Activated CD4-positive, alpha-beta T cell treated with anti-CD3 and anti-CD28 coated beads for 36 hours (primary cell): ENCODE data around the gene ZIC5. TPM values are rescaled to one million over a fixed set of nuclear protein-coding genes. Genes with fewer than 3 reads are reported as not detected.
"Not testable (repeated sequence)": the region's sequence is repeated elsewhere in the genome, so short reads cannot be mapped to it uniquely, and the experiment has no call there.

ENCODE experiments used
- ATAC-seq: fragments of 200-7000 bp; cut with Tn5 transposase; one replicate; pipeline ENCODE4 v1.10.0; 2021; ENCODE audit warnings: mild to moderate bottlenecking, moderate library complexity
- CTCF ChIA-PET: fragments of 350-600 bp; sonication (Branson Sonifier 250); formaldehyde crosslinking; loops from one replicate; lab custom pipeline; 2021; ENCODE audit warnings: antibody characterized with exemption; lab: Charles Lee
- POLR2A ChIA-PET: fragments of 350-600 bp; sonication (Branson Sonifier 250); formaldehyde crosslinking; loops from one replicate; lab custom pipeline; 2021; ENCODE audit warnings: antibody characterized with exemption, inconsistent platforms; lab: Charles Lee
- DNase-seq: peaks from one replicate; pipeline ENCODE4 v3.0.0-alpha.2; 2020
- H3K27ac Mint-ChIP-seq: one replicate; pipeline ENCODE4 v1.8.0; 2021; ENCODE audit warnings: mixed read lengths
- H3K27me3 Mint-ChIP-seq: one replicate; pipeline ENCODE4 v1.8.0; 2021; ENCODE audit warnings: mixed read lengths
- H3K36me3 Mint-ChIP-seq: one replicate; pipeline ENCODE4 v1.8.0; 2021; ENCODE audit warnings: low read depth, mixed read lengths
- H3K4me1 Mint-ChIP-seq: one replicate; pipeline ENCODE4 v1.8.0; 2021; ENCODE audit warnings: mixed read lengths
- H3K4me3 Mint-ChIP-seq: one replicate; pipeline ENCODE4 v1.8.0; 2021; ENCODE audit warnings: mild to moderate bottlenecking, moderate library complexity, mixed read lengths
- H3K9me3 Mint-ChIP-seq: one replicate; pipeline ENCODE4 v1.8.0; 2021; ENCODE audit warnings: low read depth, mixed read lengths
- intact Hi-C, 2 experiments: fragments of 100-400 bp; cut with DNase I in 1 of 2; cut with micrococcal nuclease in 1 of 2; formaldehyde crosslinking; loops; one replicate each; pipeline versions ENCODE4 v1.14.2 to v1.15.1; 2022 to 2024; cut with DNase I, micrococcal nuclease
- total RNA-seq, 2 experiments: library from RNA; stranded (reverse); gene quantifications; one replicate each; pipeline ENCODE4 v1.2.3, GENCODE V29; 2021

Gene ZIC5
- total RNA-seq, 2 experiments from 2014 or later: not detected

DNA sequence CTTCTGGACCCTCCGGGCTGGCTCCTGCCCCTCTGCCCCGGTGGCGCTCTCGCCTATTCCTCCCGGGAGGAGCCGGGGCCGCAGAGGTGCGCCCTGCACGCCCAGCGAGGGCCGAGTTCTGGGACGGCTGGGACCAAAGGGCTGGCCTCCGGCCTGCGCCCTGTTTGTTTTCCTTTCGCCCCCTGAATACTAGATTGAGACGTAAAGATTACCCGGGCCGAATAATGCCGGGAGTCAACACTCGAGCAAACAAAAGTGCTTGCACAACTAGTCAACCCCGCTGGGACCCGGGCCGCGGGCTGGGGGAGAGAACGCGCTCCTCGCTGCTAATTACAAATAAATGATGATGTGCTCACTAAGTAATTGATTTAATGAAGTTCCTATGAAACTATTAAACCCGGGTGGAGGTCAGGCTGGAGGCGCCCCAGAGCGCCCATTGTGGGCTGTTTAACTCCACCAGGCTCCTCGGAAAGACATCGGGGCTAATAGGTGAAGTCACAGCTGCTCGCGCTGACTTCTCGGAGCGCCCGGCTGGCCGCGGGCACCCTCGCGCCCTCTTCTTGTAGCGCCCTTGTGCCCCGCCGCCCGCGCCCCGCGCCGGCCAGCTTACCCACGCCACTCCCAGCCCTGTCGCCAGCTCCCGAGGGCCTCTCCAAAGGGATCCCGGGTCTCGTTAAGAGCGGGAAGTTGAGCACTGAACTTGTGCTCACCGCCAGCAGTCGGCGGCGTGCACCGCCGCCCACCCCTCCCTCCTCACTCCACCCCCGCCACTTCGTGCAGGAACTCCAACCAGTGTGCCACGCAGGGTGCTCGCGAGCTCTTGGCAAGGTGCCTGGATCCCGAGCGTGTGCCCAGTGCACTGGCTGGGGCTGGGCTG is 14.9 kb downstream of the ZIC5 start:
- ATAC-seq: no peak
- ChIA-PET POLR2A (no interaction called here), CTCF (no interaction called here)
- H3K27ac Mint-ChIP-seq: no peak overlapping the region
- H3K36me3 Mint-ChIP-seq: no peaks in the 10 kb centered on the region
- peaks cover 28% of the 10 kb centered on the region for H3K4me1 Mint-ChIP-seq
- peak overlapping the region; percentile 31 for H3K4me3 Mint-ChIP-seq
- H3K9me3 Mint-ChIP-seq: no peaks in the 10 kb centered on the region
- peak; percentile 26 for DNase-seq
- intact Hi-C loops: loop anchor here (5.0 kb wide), 2 partner anchors 36 to 299 kb away; no protein-coding TSS in a partner anchor
- H3K27me3 Mint-ChIP-seq: peaks cover 78% of the 10 kb centered on the region

DNA sequence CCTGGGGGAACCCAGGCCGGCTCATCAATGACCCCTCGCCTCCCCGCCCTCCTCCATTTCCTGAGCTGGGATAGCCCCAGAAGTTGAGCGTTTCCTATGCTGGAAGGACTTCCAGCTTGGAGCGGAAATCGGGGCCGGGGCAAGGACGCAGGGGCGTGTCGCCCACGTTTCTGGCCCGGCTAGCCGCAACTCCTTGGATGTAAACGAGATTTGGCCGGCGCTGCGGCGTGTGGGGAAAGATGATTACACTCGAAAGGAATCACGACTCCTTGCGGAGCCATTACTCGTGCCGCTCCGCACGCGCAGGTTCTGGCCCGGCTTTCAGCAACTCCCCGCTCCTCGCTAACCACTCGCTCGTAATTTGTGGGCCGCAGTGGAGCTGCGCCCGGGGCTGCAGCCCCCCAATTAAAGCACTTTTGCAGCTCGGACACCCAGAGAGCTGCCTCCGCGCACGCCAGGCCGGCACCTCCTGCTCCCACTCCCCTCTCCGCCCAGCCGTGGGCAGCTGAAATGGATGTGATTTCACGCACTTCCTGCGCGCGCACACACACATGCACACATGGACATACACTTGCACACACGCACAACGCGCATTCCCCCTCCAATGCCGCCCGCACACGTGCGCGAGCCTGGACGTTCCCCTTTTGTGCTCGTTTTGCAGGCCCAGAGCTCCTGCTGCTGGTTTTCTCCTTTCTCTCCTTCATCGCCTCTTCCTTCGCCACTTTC is 15.7 kb downstream of the ZIC5 start:
- H3K4me3 Mint-ChIP-seq: no peak overlapping the region
- peaks cover 74% of the 10 kb centered on the region for H3K27me3 Mint-ChIP-seq
- CTCF ChIA-PET: no interaction called here
- POLR2A ChIA-PET: no interaction called here
- H3K36me3 Mint-ChIP-seq: no peaks in the 10 kb centered on the region
- H3K27ac Mint-ChIP-seq: no peak overlapping the region
- peaks cover 28% of the 10 kb centered on the region for H3K4me1 Mint-ChIP-seq
- ATAC-seq: no peak
- DNase-seq: peak; percentile 19
- intact Hi-C loops: loop anchor here (5.0 kb wide), 2 partner anchors 36 to 299 kb away; no protein-coding TSS in a partner anchor
- H3K9me3 Mint-ChIP-seq: no peaks in the 10 kb centered on the region

GRCh38 chr13:99955107-99955746 is 16.3 kb downstream of the ZIC5 start:
- Mint-ChIP-seq H3K27ac (no peak overlapping the region), H3K9me3 (no peaks in the 10 kb centered on the region), H3K4me3 (no peak overlapping the region), H3K27me3 (peaks cover 72% of the 10 kb centered on the region), H3K36me3 (no peaks in the 10 kb centered on the region), H3K4me1 (peaks cover 28% of the 10 kb centered on the region)
- no peak for DNase-seq
- ChIA-PET POLR2A (no interaction called here), CTCF (interaction anchor here (0.8 to 1.6 kb wide), 3 partner anchors 135 to 504 kb away, joined by 3 to 6 read pairs (median 3); no protein-coding TSS in a partner anchor)
- intact Hi-C loops: loop anchor here (5.0 kb wide), 2 partner anchors 37 to 298 kb away; no protein-coding TSS in a partner anchor
- no peak for ATAC-seq

GRCh38 chr13:99953138-99953755 is 18.3 kb downstream of the ZIC5 start:
- H3K27me3 Mint-ChIP-seq: peaks cover 69% of the 10 kb centered on the region
- no peak overlapping the region for H3K27ac Mint-ChIP-seq
- no peaks in the 10 kb centered on the region for H3K36me3 Mint-ChIP-seq
- CTCF ChIA-PET: interaction anchor here (0.6 kb wide), 1 partner anchor 513 kb away, joined by 3 read pairs; no protein-coding TSS in a partner anchor
- ATAC-seq (no peak), DNase-seq (no peak)
- no peaks in the 10 kb centered on the region for H3K9me3 Mint-ChIP-seq
- POLR2A ChIA-PET: no interaction called here
- H3K4me1 Mint-ChIP-seq: peaks cover 16% of the 10 kb centered on the region
- intact Hi-C loops: no loop called here
- H3K4me3 Mint-ChIP-seq: no peak overlapping the region

- peaks cover 63% of the 10 kb centered on the region for H3K27me3 Mint-ChIP-seq
- DNase-seq, H3K4me3 Mint-ChIP-seq, H3K27ac Mint-ChIP-seq, H3K9me3 Mint-ChIP-seq, intact Hi-C loops, H3K36me3 Mint-ChIP-seq, POLR2A ChIA-PET, ATAC-seq, H3K4me1 Mint-ChIP-seq: not testable (repeated sequence)
- CTCF ChIA-PET: interaction anchor here (0.6 to 1.3 kb wide), 3 partner anchors 296 to 563 kb away, joined by 3 to 5 read pairs (median 3); no protein-coding TSS in a partner anchor
Measured at GRCh38 chr13:99951666-99952065, 19.9 kb downstream of the ZIC5 start.

GRCh38 chr13:99949679-99950413 is 21.7 kb downstream of the ZIC5 start:
- POLR2A ChIA-PET: no interaction called here
- H3K4me3 Mint-ChIP-seq: no peak overlapping the region
- H3K36me3 Mint-ChIP-seq: no peaks in the 10 kb centered on the region
- intact Hi-C loops: no loop called here
- H3K4me1 Mint-ChIP-seq: no peaks in the 10 kb centered on the region
- no peaks in the 10 kb centered on the region for H3K9me3 Mint-ChIP-seq
- ATAC-seq (no peak), DNase-seq (no peak)
- CTCF ChIA-PET: interaction anchor here (1.1 kb wide), 1 partner anchor 566 kb away, joined by 3 read pairs; no protein-coding TSS in a partner anchor
- peaks cover 50% of the 10 kb centered on the region for H3K27me3 Mint-ChIP-seq
- no peak overlapping the region for H3K27ac Mint-ChIP-seq

DNA sequence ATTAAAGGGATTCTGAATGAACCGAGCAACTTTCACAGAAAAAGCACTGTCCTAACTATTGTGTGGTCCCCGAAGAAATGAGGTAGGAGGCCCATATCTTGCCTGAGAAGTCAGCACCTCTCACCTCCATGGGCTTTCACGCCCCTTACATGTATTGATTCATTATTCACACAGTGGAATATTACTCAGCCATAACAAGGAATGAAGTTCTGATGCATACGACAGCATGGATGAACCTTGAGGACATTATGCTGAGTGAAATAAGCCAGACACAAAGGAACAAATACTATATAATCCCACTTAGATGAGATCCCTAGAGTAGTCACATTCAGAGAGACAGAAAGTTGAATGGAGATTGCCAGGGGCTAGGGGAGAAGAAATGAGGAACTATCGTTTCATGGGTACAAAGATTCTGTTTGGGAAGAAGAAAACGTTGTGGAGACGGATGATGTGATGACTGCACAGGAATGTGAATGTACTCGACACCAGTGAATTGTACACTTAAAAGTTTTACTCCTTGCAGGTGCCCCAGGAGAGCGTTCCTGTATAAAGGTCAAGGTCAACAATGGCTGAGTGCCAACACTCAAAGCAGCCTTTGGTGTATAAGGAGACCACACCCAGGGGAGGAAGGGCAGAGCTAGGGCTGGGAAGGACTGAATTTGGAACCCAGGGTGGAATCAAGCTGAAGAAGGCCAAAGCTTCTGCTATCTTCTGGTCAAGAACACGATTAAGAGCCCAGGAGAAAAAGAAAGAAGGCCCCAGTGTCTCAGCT is 22.5 kb downstream of the ZIC5 start:
- ATAC-seq (no peak), DNase-seq (no peak)
- Mint-ChIP-seq H3K36me3 (no peaks in the 10 kb centered on the region), H3K4me1 (no peaks in the 10 kb centered on the region), H3K9me3 (no peaks in the 10 kb centered on the region), H3K27me3 (peaks cover 49% of the 10 kb centered on the region), H3K27ac (no peak overlapping the region), H3K4me3 (no peak overlapping the region)
- intact Hi-C loops: no loop called here
- ChIA-PET POLR2A (no interaction called here), CTCF (interaction anchor here (1.1 kb wide), 1 partner anchor 566 kb away, joined by 3 read pairs; no protein-coding TSS in a partner anchor)

GRCh38 chr13:99948411-99948810 is 23.2 kb downstream of the ZIC5 start:
- intact Hi-C loops: no loop called here
- Mint-ChIP-seq H3K4me3 (no peak overlapping the region), H3K9me3 (no peaks in the 10 kb centered on the region), H3K27me3 (peaks cover 44% of the 10 kb centered on the region), H3K36me3 (no peaks in the 10 kb centered on the region), H3K4me1 (no peaks in the 10 kb centered on the region), H3K27ac (no peak overlapping the region)
- ATAC-seq: no peak
- no peak for DNase-seq
- ChIA-PET CTCF (no interaction called here), POLR2A (no interaction called here)

- intact Hi-C loops: no loop called here
- POLR2A ChIA-PET: no interaction called here
- no peaks in the 10 kb centered on the region for H3K9me3 Mint-ChIP-seq
- H3K4me3 Mint-ChIP-seq: no peak overlapping the region
- no peak for ATAC-seq
- DNase-seq: no peak
- H3K27ac Mint-ChIP-seq: no peak overlapping the region
- peaks cover 42% of the 10 kb centered on the region for H3K27me3 Mint-ChIP-seq
- no peaks in the 10 kb centered on the region for H3K36me3 Mint-ChIP-seq
- CTCF ChIA-PET: no interaction called here
- no peaks in the 10 kb centered on the region for H3K4me1 Mint-ChIP-seq
Measured at GRCh38 chr13:99947666-99948065, 23.9 kb downstream of the ZIC5 start.

- H3K27me3 Mint-ChIP-seq: peaks cover 41% of the 10 kb centered on the region
- CTCF ChIA-PET, H3K27ac Mint-ChIP-seq, ATAC-seq, H3K9me3 Mint-ChIP-seq, H3K4me1 Mint-ChIP-seq, H3K4me3 Mint-ChIP-seq, H3K36me3 Mint-ChIP-seq, intact Hi-C loops, DNase-seq: not testable (repeated sequence)
- POLR2A ChIA-PET: interaction anchor here (0.7 kb wide), 1 partner anchor 1646 kb away, joined by 4 read pairs; no protein-coding TSS in a partner anchor
Measured at GRCh38 chr13:99945515-99945914, 26.1 kb downstream of the ZIC5 start.
